Nephron progenitor cell (in vitro differentiated cells): ENCODE data around the gene PCDHA8.
"Not testable (repeated sequence)": the region's sequence is repeated elsewhere in the genome, so short reads cannot be mapped to it uniquely, and the experiment has no call there.

Experiments used
- DNase-seq: peaks from one replicate; pipeline ENCODE4 v3.0.0; 2021
- H3K27ac Mint-ChIP-seq: 2 replicates; pipeline ENCODE4 v1.8.0; 2021; ENCODE audit warnings: mild to moderate bottlenecking, moderate library complexity, mixed read lengths
- H3K27me3 Mint-ChIP-seq: 2 replicates; pipeline ENCODE4 v1.8.0; 2021; ENCODE audit warnings: mild to moderate bottlenecking, low read depth, mixed read lengths; ENCODE audit not compliant: poor library complexity
- H3K36me3 Mint-ChIP-seq: 2 replicates; pipeline ENCODE4 v1.8.0; 2021; ENCODE audit warnings: low read depth, mixed read lengths
- H3K4me1 Mint-ChIP-seq: 2 replicates; pipeline ENCODE4 v1.8.0; 2021; ENCODE audit warnings: mixed read lengths
- H3K4me3 Mint-ChIP-seq: 2 replicates; pipeline ENCODE4 v1.8.0; 2021; ENCODE audit warnings: mild to moderate bottlenecking, moderate library complexity, mixed read lengths
- H3K9me3 Mint-ChIP-seq: 2 replicates; pipeline ENCODE4 v1.8.0; 2021; ENCODE audit warnings: mild to moderate bottlenecking, moderate library complexity, mixed read lengths
- TF ChIP-seq, protein P1 (sequence below): fragments of 200-600 bp; sonication (generic); IDR thresholded peaks from 2 replicates; pipeline ENCODE4 v1.5.0; 2021; ENCODE audit warnings: antibody characterized with exemption

PCDHA8 gene

DNA sequence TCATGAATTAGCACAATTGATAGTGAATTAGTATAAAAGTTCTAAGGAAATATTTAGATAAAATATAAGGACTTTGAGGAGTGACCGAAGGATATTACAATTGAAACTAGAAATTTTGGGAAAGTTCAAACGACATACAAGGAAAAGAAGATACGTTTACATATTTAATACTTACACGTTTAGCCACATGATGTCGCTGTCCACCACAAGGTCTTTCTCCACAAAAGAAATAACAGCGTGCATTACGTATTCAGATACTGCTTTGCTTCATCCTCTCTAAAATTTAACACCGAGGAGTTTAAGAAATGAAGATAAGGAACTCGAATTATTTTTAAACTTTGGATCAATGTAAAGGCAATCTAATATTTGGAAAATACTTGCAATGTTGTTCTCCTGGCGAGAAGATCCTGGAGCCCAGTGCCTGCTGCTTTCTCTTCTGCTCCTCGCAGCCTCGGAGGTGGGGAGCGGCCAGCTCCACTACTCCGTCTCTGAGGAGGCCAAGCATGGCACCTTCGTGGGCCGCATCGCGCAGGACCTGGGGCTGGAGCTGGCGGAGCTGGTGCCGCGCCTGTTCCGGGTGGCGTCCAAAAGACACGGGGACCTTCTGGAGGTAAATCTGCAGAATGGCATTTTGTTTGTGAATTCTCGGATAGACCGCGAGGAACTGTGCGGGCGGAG is 40.0 kb upstream of the PCDHA8 start, which contains the start of gene PCDHA3:
PCDHA3 (plus strand) TSS at position 242 of the 678 bp plus-strand sequence.
- H3K4me3 Mint-ChIP-seq: no peak within 1 kb of the TSS
- H3K9me3 Mint-ChIP-seq: peaks cover 83% of the 10 kb centered on the region
- no peaks in the 10 kb centered on the region for H3K4me1 Mint-ChIP-seq
- no peak for DNase-seq
- H3K36me3 Mint-ChIP-seq: peaks cover 77% of the 10 kb centered on the region
- no peaks in the 10 kb centered on the region for H3K27me3 Mint-ChIP-seq
- H3K27ac Mint-ChIP-seq: no peak within 1 kb of the TSS
- TF ChIP-seq, protein P1, sequence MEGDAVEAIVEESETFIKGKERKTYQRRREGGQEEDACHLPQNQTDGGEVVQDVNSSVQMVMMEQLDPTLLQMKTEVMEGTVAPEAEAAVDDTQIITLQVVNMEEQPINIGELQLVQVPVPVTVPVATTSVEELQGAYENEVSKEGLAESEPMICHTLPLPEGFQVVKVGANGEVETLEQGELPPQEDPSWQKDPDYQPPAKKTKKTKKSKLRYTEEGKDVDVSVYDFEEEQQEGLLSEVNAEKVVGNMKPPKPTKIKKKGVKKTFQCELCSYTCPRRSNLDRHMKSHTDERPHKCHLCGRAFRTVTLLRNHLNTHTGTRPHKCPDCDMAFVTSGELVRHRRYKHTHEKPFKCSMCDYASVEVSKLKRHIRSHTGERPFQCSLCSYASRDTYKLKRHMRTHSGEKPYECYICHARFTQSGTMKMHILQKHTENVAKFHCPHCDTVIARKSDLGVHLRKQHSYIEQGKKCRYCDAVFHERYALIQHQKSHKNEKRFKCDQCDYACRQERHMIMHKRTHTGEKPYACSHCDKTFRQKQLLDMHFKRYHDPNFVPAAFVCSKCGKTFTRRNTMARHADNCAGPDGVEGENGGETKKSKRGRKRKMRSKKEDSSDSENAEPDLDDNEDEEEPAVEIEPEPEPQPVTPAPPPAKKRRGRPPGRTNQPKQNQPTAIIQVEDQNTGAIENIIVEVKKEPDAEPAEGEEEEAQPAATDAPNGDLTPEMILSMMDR: no peak

DNA sequence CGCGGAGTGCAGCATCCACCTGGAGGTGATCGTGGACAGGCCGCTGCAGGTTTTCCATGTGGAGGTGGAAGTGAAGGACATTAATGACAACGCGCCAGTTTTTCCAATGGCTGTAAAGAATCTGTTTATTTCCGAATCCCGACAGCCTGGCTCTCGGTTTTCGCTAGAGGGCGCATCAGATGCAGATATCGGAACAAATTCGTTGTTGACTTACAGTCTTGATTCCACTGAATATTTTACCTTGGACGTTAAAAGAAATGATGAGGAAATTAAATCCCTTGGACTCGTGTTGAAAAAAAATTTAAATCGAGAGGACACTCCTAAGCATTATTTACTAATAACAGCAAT is 39.5 kb upstream of the PCDHA8 start:
- H3K36me3 Mint-ChIP-seq: peaks cover 72% of the 10 kb centered on the region
- no peak for DNase-seq
- H3K9me3 Mint-ChIP-seq: peaks cover 81% of the 10 kb centered on the region
- no peak overlapping the region for H3K27ac Mint-ChIP-seq
- no peak overlapping the region for H3K4me3 Mint-ChIP-seq
- H3K4me1 Mint-ChIP-seq: no peaks in the 10 kb centered on the region
- TF ChIP-seq, protein P1: no peak
- no peaks in the 10 kb centered on the region for H3K27me3 Mint-ChIP-seq

DNA sequence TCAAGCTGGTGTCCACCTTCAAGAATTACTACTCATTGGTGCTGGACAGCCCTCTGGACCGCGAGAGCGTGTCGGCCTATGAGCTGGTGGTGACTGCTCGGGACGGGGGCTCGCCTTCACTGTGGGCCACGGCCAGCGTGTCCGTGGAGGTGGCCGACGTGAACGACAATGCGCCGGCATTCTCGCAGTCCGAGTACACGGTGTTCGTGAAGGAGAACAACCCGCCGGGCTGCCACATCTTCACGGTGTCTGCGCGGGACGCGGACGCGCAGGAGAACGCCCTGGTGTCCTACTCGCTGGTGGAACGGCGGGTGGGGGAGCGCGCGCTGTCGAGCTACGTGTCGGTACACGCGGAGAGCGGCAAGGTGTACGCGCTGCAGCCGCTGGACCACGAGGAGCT is 38.6 kb upstream of the PCDHA8 start:
- not testable (repeated sequence) for DNase-seq, H3K27me3 Mint-ChIP-seq, H3K4me3 Mint-ChIP-seq, H3K27ac Mint-ChIP-seq, H3K4me1 Mint-ChIP-seq
- Mint-ChIP-seq H3K9me3 (peaks cover 80% of the 10 kb centered on the region), H3K36me3 (peaks cover 68% of the 10 kb centered on the region)

DNA sequence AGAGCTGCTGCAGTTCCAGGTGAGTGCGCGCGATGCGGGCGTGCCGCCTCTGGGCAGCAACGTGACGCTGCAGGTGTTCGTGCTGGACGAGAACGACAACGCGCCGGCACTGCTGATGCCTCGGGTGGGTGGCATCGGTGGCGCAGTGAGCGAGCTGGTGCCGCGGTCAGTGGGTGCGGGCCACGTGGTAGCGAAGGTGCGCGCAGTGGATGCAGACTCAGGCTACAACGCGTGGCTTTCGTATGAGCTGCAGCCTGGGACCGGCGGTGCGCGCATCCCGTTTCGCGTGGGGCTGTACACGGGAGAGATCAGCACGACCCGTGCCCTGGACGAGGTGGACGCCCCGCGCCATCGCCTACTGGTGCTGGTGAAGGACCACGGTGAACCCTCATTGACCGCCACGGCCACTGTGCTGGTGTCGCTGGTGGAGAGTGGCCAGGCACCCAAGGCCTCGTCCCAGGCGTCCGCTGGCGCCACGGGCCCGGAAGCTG is 38.2 kb upstream of the PCDHA8 start:
- peaks cover 80% of the 10 kb centered on the region for H3K9me3 Mint-ChIP-seq
- H3K4me3 Mint-ChIP-seq: no peak overlapping the region
- TF ChIP-seq, protein P1: no peak
- no peaks in the 10 kb centered on the region for H3K27me3 Mint-ChIP-seq
- H3K27ac Mint-ChIP-seq: no peak overlapping the region
- no peak for DNase-seq
- H3K4me1 Mint-ChIP-seq: no peaks in the 10 kb centered on the region
- H3K36me3 Mint-ChIP-seq: peaks cover 70% of the 10 kb centered on the region

DNA sequence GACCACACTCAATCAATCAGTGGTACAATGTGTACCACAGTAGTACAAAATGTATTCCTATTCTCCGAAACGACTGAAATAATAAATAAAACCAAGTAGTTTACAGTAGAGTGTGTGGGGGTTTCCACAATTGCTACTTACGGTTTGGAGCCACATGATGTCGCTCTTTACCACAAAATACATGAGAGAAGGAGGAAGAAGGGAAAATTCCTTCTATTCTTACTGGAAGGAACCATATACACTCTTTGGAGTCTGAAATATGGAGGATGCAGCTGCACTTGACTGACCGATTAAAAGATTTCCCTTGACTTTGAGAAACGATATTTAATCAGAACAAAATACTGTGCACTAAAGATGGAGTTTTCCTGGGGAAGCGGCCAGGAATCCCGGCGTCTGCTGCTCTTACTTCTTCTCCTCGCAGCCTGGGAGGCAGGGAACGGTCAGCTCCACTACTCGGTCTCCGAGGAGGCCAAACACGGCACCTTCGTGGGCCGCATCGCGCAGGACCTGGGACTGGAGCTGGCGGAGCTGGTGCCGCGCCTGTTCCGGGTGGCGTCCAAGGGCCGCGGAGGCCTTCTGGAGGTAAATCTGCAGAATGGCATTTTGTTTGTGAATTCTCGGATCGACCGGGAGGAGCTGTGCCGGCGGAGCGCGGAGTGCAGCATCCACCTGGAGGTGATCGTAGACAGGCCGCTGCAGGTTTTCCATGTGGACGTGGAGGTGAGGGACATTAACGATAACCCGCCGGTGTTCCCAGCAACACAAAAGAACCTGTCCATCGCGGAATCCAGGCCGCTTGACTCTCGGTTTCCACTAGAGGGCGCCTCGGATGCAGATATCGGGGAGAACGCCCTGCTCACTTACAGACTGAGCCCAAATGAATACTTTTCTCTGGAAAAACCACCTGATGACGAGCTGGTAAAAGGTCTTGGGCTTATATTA is 33.9 kb upstream of the PCDHA8 start, which contains the start of gene PCDHA4:
PCDHA4 (plus strand) TSS at position 235 of the 942 bp plus-strand sequence.
- Mint-ChIP-seq H3K27me3 (no peaks in the 10 kb centered on the region), H3K9me3 (peaks cover 87% of the 10 kb centered on the region), H3K4me3 (peak within 1 kb of the TSS; percentile 93), H3K36me3 (peaks cover 78% of the 10 kb centered on the region), H3K27ac (no peak within 1 kb of the TSS), H3K4me1 (no peaks in the 10 kb centered on the region)
- TF ChIP-seq, protein P1: peak; percentile 49
- DNase-seq: peak; percentile 73

DNA sequence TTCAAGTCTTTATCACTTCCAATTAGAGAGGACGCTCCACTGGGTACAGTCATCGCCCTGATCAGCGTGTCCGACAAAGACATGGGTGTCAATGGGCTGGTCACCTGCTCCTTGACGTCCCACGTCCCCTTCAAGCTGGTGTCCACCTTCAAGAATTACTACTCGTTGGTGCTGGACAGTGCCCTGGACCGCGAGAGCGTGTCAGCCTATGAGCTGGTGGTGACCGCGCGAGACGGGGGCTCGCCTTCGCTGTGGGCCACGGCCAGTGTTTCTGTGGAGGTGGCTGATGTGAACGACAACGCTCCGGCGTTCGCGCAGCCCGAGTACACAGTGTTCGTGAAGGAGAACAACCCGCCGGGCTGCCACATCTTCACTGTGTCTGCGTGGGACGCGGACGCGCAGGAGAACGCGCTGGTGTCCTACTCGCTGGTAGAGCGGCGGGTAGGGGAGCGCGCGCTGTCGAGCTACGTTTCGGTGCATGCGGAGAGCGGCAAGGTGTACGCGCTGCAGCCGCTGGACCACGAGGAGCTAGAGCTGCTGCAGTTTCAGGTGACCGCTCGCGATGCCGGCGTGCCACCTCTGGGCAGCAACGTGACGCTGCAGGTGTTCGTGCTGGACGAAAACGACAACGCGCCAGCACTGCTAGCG is 32.6 kb upstream of the PCDHA8 start:
- peaks cover 88% of the 10 kb centered on the region for H3K9me3 Mint-ChIP-seq
- H3K4me1 Mint-ChIP-seq, H3K27ac Mint-ChIP-seq, DNase-seq, H3K27me3 Mint-ChIP-seq: not testable (repeated sequence)
- H3K4me3 Mint-ChIP-seq: peak overlapping the region; percentile 93
- H3K36me3 Mint-ChIP-seq: peaks cover 83% of the 10 kb centered on the region
